Neuronal stem cell (in vitro differentiated cells): ENCODE data around the gene FSTL4.

Experiments
- DNase-seq: peaks from one replicate; pipeline ENCODE4 v3.0.0-alpha.2; 2013; ENCODE audit warnings: low spot score
- H2AFZ ChIP-seq: one replicate; pipeline ENCODE4 v1.6.1; 2013; ENCODE audit warnings: mild to moderate bottlenecking, low read length, inconsistent platforms
- H2AK5ac ChIP-seq: 2 replicates; pipeline ENCODE4 v1.6.1; 2013; ENCODE audit warnings: low read depth, mild to moderate bottlenecking, inconsistent platforms, low read length, moderate library complexity, mixed read lengths
- H2BK120ac ChIP-seq: 2 replicates; pipeline ENCODE4 v1.6.1; 2013; ENCODE audit warnings: low read depth, mild to moderate bottlenecking, inconsistent platforms, low read length, moderate library complexity, mixed read lengths
- H2BK12ac ChIP-seq: one replicate; pipeline ENCODE4 v1.6.1; 2013; ENCODE audit warnings: low read length, inconsistent platforms
- H2BK15ac ChIP-seq: 2 replicates; pipeline ENCODE4 v1.6.1; 2013; ENCODE audit warnings: mild to moderate bottlenecking, low read length, inconsistent platforms, mixed read lengths
- H2BK5ac ChIP-seq: one replicate; pipeline ENCODE4 v1.6.1; 2013; ENCODE audit warnings: inconsistent platforms, mild to moderate bottlenecking, low read length, moderate library complexity
- H3K14ac ChIP-seq: one replicate; pipeline ENCODE4 v1.6.1; 2013; ENCODE audit warnings: low read length, inconsistent platforms
- H3K18ac ChIP-seq: 2 replicates; pipeline ENCODE4 v1.6.1; 2013; ENCODE audit warnings: low read length, inconsistent platforms
- H3K23ac ChIP-seq: 2 replicates; pipeline ENCODE4 v1.6.1; 2013; ENCODE audit warnings: low read depth, mild to moderate bottlenecking, mixed read lengths, low read length, inconsistent platforms; ENCODE audit not compliant: poor library complexity
- H3K27ac ChIP-seq: replicated peaks from 3 replicates; pipeline ENCODE4 v1.5.1; 2013; ENCODE audit warnings: low read length, inconsistent platforms
- H3K27me3 ChIP-seq, 3 experiments: 2 replicates each; pipeline ENCODE4 v1.6.1; 2013; ENCODE audit warnings: low read length in 3 of 3, mild to moderate bottlenecking in 2 of 3, inconsistent platforms in 1 of 3, low read depth in 1 of 3, mixed read lengths in 1 of 3, moderate library complexity in 1 of 3; ENCODE audit not compliant: control insufficient read depth in 3 of 3, insufficient read depth in 3 of 3
- H3K36me3 ChIP-seq, 2 donors: replicated peaks in 1 of 2; 2 replicates each; pipeline ENCODE4 v1.6.1; 2013; ENCODE audit warnings: low read length in 2 of 2; ENCODE audit not compliant: control insufficient read depth in 2 of 2, insufficient read depth in 2 of 2
- H3K4ac ChIP-seq: 2 replicates; pipeline ENCODE4 v1.6.1; 2013; ENCODE audit warnings: inconsistent platforms, mild to moderate bottlenecking, low read length, moderate library complexity
- H3K4me1 ChIP-seq, 2 donors: 1 replicate in 1 of 2; 2 replicates in 1 of 2; pipeline ENCODE4 v1.6.1; 2013; ENCODE audit warnings: low read length in 2 of 2, low read depth in 1 of 2; ENCODE audit not compliant: control insufficient read depth in 2 of 2, insufficient read depth in 1 of 2
- H3K4me2 ChIP-seq: one replicate; pipeline ENCODE4 v1.6.1; 2013; ENCODE audit warnings: mild to moderate bottlenecking, low read length, inconsistent platforms; ENCODE audit not compliant: insufficient read depth, poor library complexity, severe bottlenecking
- H3K4me3 ChIP-seq, 2 donors: 2 replicates each; pipeline ENCODE4 v1.5.1; 2013; ENCODE audit warnings: low read length in 2 of 2, mild to moderate bottlenecking in 2 of 2, inconsistent platforms in 1 of 2, moderate library complexity in 1 of 2
- H3K79me1 ChIP-seq: one replicate; pipeline ENCODE4 v1.6.1; 2013; ENCODE audit warnings: low read depth, mild to moderate bottlenecking, inconsistent platforms, low read length, moderate library complexity
- H3K9ac ChIP-seq: one replicate; pipeline ENCODE4 v1.6.1; 2013; ENCODE audit warnings: mild to moderate bottlenecking, low read depth, low read length, inconsistent platforms; ENCODE audit not compliant: poor library complexity
- H3K9me3 ChIP-seq, 2 donors: replicated peaks in 1 of 2; 2 replicates each; pipeline versions ENCODE3 to v1.6.1; 2013; ENCODE audit warnings: low read length in 2 of 2, mild to moderate bottlenecking in 2 of 2, inconsistent platforms in 1 of 2, low read depth in 1 of 2, mixed read lengths in 1 of 2, moderate library complexity in 1 of 2; ENCODE audit not compliant: control insufficient read depth in 2 of 2, insufficient read depth in 1 of 2
- H4K8ac ChIP-seq: one replicate; pipeline ENCODE4 v1.6.1; 2013; ENCODE audit warnings: low read depth, mild to moderate bottlenecking, inconsistent platforms, low read length, moderate library complexity
- H4K91ac ChIP-seq: one replicate; pipeline ENCODE4 v1.6.1; 2013; ENCODE audit warnings: low read length, low read depth, mild to moderate bottlenecking, inconsistent platforms; ENCODE audit not compliant: poor library complexity
- WGBS, 2 donors: extraction: QIAGEN DNeasy Blood & Tissue Kit; methylation state at CpG; one replicate each; pipeline ENCODE4 v1.1.7; 2013; ENCODE audit warnings: missing lambda C conversion rate in 2 of 2, mixed read lengths in 1 of 2; ENCODE audit not compliant: insufficient read length in 2 of 2, insufficient replicate concordance in 1 of 2; ENCODE audit errors: extremely low coverage in 2 of 2; 5-methylcytosine and 5-hydroxymethylcytosine counted together

Gene FSTL4

DNA sequence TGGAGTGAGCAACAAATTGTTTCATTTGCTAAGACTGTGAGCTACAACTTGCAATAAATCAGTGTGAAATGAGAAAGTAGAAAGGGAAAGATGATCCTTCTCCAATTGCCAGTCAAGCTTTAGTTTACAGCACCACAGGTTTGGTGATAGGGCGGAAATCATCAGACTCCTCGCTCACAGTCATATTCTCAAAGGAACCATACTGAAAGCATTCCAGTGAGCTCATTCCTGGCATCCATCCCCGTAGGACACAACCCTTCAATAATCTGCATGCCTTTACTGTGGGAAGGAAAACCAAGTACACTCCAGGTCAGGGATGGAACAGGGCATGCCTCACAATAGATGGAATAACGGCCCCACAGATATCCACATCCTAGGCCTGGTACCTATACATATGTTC is 80.7 kb downstream of the FSTL4 start:
- Histone ChIP-seq H3K4ac (no peak overlapping the region), H3K9ac (no peak overlapping the region), H3K36me3 (no peaks in the 10 kb centered on the region), H3K9me3 (no peaks in the 10 kb centered on the region), H2BK15ac (no peak overlapping the region), H3K4me3 (no peak overlapping the region), H2BK12ac (no peak overlapping the region), H2AFZ (no peak overlapping the region), H3K18ac (no peak overlapping the region), H3K27me3 (no peaks in the 10 kb centered on the region), H3K4me2 (no peak overlapping the region), H2BK120ac (no peak overlapping the region), H4K91ac (no peak overlapping the region), H3K23ac (no peak overlapping the region), H2BK5ac (no peak overlapping the region), H3K4me1 (peaks cover 0 to 5% of the 10 kb centered on the region in 2 donors), H2AK5ac (no peak overlapping the region), H3K79me1 (no peaks in the 10 kb centered on the region), H4K8ac (no peak overlapping the region), H3K27ac (no peak overlapping the region), H3K14ac (no peak overlapping the region)
- DNase-seq: no peak
- WGBS, 2 donors: no CpG with 5 or more reads among the region's 4 CpGs

DNA sequence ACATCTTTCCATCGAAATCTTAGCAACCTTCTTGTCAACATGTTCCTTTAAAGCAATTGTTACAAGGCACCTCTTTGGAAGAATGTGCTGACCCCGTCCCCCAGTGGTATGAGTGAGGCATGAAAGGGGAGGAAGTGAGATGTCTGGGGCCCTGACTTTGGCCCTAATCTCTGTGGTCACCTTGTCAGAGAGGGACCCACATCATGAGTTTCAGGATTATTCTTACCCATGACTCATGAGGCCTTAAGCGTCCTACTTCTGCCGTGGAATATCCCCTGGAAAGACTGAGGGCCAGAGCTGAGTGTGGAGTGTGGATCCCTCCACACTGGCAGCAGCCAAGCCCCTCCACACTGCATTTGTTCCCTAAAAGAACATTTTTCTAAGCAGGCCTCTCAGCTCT is 81.2 kb downstream of the FSTL4 start:
- H2BK12ac ChIP-seq: no peak overlapping the region
- H3K27me3 ChIP-seq: no peaks in the 10 kb centered on the region
- no peaks in the 10 kb centered on the region for H3K79me1 ChIP-seq
- no peaks in the 10 kb centered on the region for H3K36me3 ChIP-seq
- no peak overlapping the region for H3K27ac ChIP-seq
- H3K4ac ChIP-seq: no peak overlapping the region
- no peak overlapping the region for H3K4me2 ChIP-seq
- no peak overlapping the region for H4K8ac ChIP-seq
- no peak overlapping the region for H2BK120ac ChIP-seq
- no peak overlapping the region for H2AK5ac ChIP-seq
- no peak overlapping the region for H3K14ac ChIP-seq
- H3K9ac ChIP-seq: no peak overlapping the region
- no peak overlapping the region for H3K4me3 ChIP-seq
- no peaks in the 10 kb centered on the region for H3K9me3 ChIP-seq
- H3K4me1 ChIP-seq: peaks cover 0 to 5% of the 10 kb centered on the region in 2 donors
- H3K18ac ChIP-seq: no peak overlapping the region
- H2AFZ ChIP-seq: no peak overlapping the region
- H2BK15ac ChIP-seq: no peak overlapping the region
- H4K91ac ChIP-seq: no peak overlapping the region
- no peak for DNase-seq
- no CpG with 5 or more reads among the region's 4 CpGs for WGBS, 2 donors
- no peak overlapping the region for H2BK5ac ChIP-seq
- H3K23ac ChIP-seq: no peak overlapping the region

DNA sequence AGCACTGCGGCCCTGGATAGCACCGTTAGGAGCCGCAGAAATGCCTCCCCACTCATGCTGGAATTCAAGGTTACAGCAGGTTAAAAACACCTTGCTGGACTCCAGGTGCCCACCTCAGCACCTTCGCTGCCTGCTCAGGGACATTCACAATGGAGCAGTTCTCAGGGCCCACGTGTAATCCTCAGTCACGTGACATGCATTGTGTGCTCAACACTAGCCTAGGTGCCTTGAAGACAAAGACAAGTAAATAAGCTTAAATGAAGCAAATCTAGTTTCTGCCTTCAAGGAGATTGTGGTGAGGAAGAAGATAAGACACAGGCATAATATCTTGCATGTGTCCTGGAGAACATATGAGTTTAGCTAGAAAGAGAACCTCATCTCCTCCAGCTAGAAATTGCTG is 82.1 kb downstream of the FSTL4 start:
- Histone ChIP-seq H2BK5ac (no peak overlapping the region), H2AK5ac (no peak overlapping the region), H3K79me1 (no peaks in the 10 kb centered on the region), H3K14ac (no peak overlapping the region), H3K4ac (no peak overlapping the region), H3K27me3 (no peaks in the 10 kb centered on the region), H3K18ac (no peak overlapping the region), H4K8ac (no peak overlapping the region), H3K9me3 (no peaks in the 10 kb centered on the region), H3K23ac (no peak overlapping the region), H3K36me3 (no peaks in the 10 kb centered on the region), H3K9ac (no peak overlapping the region), H3K4me1 (peaks cover 0 to 7% of the 10 kb centered on the region in 2 donors), H3K4me2 (no peak overlapping the region), H2BK12ac (no peak overlapping the region), H4K91ac (no peak overlapping the region), H3K27ac (no peak overlapping the region), H3K4me3 (no peak overlapping the region), H2BK120ac (no peak overlapping the region), H2BK15ac (no peak overlapping the region), H2AFZ (no peak overlapping the region)
- no CpG with 5 or more reads among the region's 6 CpGs for whole genome bisulfite sequencing, 2 donors
- no peak for DNase-seq

DNA sequence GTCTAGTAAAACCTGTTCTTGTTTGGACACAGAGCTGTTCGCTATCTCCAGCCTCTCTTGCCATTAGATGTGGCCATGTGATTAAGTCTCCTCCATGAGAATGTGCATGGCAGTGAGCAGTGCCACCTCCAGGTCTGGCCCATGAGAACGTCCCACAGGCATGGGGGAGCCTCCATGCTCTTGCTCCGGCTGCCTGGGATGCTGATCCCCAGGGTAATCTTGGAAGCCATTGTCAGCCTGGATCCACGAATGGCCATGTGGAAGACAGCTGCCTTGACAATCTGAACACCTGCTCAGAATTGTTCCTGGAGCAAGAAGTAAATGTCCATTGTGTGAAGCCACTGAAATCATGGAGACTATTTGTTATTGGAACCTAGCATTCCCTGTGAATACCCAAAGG is 83.5 kb downstream of the FSTL4 start:
- no peak overlapping the region for H3K27ac ChIP-seq
- H2AK5ac ChIP-seq: no peak overlapping the region
- H4K91ac ChIP-seq: no peak overlapping the region
- no peaks in the 10 kb centered on the region for H3K9me3 ChIP-seq
- no peaks in the 10 kb centered on the region for H3K36me3 ChIP-seq
- WGBS, 2 donors: no CpG with 5 or more reads among the region's 4 CpGs
- H3K4me3 ChIP-seq: no peak overlapping the region
- no peak overlapping the region for H3K14ac ChIP-seq
- no peak overlapping the region for H3K23ac ChIP-seq
- H3K4me1 ChIP-seq: peaks cover 0 to 12% of the 10 kb centered on the region in 2 donors
- H3K4ac ChIP-seq: no peak overlapping the region
- H2BK120ac ChIP-seq: no peak overlapping the region
- no peak overlapping the region for H3K18ac ChIP-seq
- H2BK12ac ChIP-seq: no peak overlapping the region
- no peak overlapping the region for H2BK15ac ChIP-seq
- H3K27me3 ChIP-seq: no peaks in the 10 kb centered on the region
- DNase-seq: no peak
- no peak overlapping the region for H3K4me2 ChIP-seq
- H4K8ac ChIP-seq: no peak overlapping the region
- H2AFZ ChIP-seq: no peak overlapping the region
- H3K9ac ChIP-seq: no peak overlapping the region
- no peak overlapping the region for H2BK5ac ChIP-seq
- no peaks in the 10 kb centered on the region for H3K79me1 ChIP-seq
